B cell (primary cell): ENCODE results near the gene AQP6. TPM values are rescaled to one million over a fixed set of nuclear protein-coding genes. Genes with fewer than 3 reads are reported as not detected.

Source experiments
- ATAC-seq: fragments of 200-7000 bp; cut with Tn5 transposase; one replicate; pipeline ENCODE4 v1.10.0; 2021; ENCODE audit warnings: low read depth, mild to moderate bottlenecking, moderate number of reproducible peaks, moderate library complexity
- CTCF ChIA-PET: fragments of 350-600 bp; sonication (Branson Sonifier 250); formaldehyde crosslinking; loops from one replicate; lab custom pipeline; 2021; ENCODE audit warnings: antibody characterized with exemption, inconsistent platforms; lab: Charles Lee
- POLR2A ChIA-PET: fragments of 350-600 bp; sonication (Branson Sonifier 250); formaldehyde crosslinking; loops from one replicate; lab custom pipeline; 2021; ENCODE audit warnings: antibody characterized with exemption; lab: Charles Lee
- DNase-seq: peaks from one replicate; pipeline ENCODE4 v3.0.0; 2013
- H2AFZ ChIP-seq: 2 replicates; pipeline ENCODE4 v1.6.1; 2012; ENCODE audit warnings: mild to moderate bottlenecking, low read depth, low read length; ENCODE audit not compliant: insufficient read depth, poor library complexity, severe bottlenecking
- H3K27ac ChIP-seq, 2 donors: 1 replicate in 1 of 2; 2 replicates in 1 of 2; pipeline ENCODE4 v1.5.1; 2012 to 2013; ENCODE audit warnings: low read length in 2 of 2, mild to moderate bottlenecking in 2 of 2, moderate library complexity in 1 of 2
- H3K27me3 ChIP-seq, 4 experiments: fragments of 200-600 bp in 1 of 4; sonication (generic) in 1 of 4; replicated peaks in 1 of 4; 1 replicate in 2 of 4; 2 replicates in 2 of 4; pipeline versions ENCODE4 v1.6.1 to v1.7.0; 2013 to 2016; ENCODE audit warnings: low read length in 3 of 4, mild to moderate bottlenecking in 2 of 4, mixed read lengths in 1 of 4, moderate library complexity in 1 of 4; ENCODE audit not compliant: insufficient read depth in 4 of 4, control insufficient read depth in 3 of 4; ENCODE audit errors: control extremely low read depth in 1 of 4
- H3K36me3 ChIP-seq, 2 experiments: replicated peaks in 1 of 2; 1 replicate in 1 of 2; 2 replicates in 1 of 2; pipeline versions ENCODE4 v1.6.1 to v1.7.1; 2013; ENCODE audit warnings: low read length in 1 of 2; ENCODE audit not compliant: insufficient read depth in 2 of 2, control insufficient read depth in 1 of 2; ENCODE audit errors: control extremely low read depth in 1 of 2, extremely low read depth in 1 of 2
- H3K4me1 ChIP-seq, 2 donors: fragments of 200-600 bp in 1 of 2; sonication (generic) in 1 of 2; 1 replicate in 1 of 2; 2 replicates in 1 of 2; pipeline versions ENCODE4 v1.5.1 to v1.6.1; 2013 to 2017; ENCODE audit warnings: low read length in 2 of 2; ENCODE audit not compliant: control insufficient read depth in 2 of 2, insufficient read depth in 2 of 2
- H3K4me2 ChIP-seq: replicated peaks from 2 replicates; pipeline ENCODE3; 2012; ENCODE audit warnings: mild to moderate bottlenecking, low read depth, low read length; ENCODE audit not compliant: poor library complexity, severe bottlenecking
- H3K4me3 ChIP-seq, 5 experiments: fragments of 200-600 bp in 1 of 5; sonication (generic) in 1 of 5; 1 replicate in 3 of 5; 2 replicates in 2 of 5; pipeline versions ENCODE4 v1.5.1 to v1.7.0; 2011 to 2016; ENCODE audit warnings: low read length in 4 of 5, mild to moderate bottlenecking in 4 of 5, low read depth in 2 of 5, control low read depth in 1 of 5, moderate library complexity in 1 of 5; ENCODE audit not compliant: insufficient read depth in 1 of 5; ENCODE audit errors: control extremely low read depth in 1 of 5, extremely low read depth in 1 of 5
- H3K79me2 ChIP-seq: fragments of 200-600 bp; sonication (generic); one replicate; pipeline ENCODE4 v1.6.0; 2016; ENCODE audit warnings: low read length; ENCODE audit not compliant: control insufficient read depth, insufficient read depth
- H3K9ac ChIP-seq: fragments of 200-600 bp; sonication (generic); 2 replicates; pipeline ENCODE4 v1.6.1; 2017; ENCODE audit warnings: mild to moderate bottlenecking, low read length, moderate library complexity
- H3K9me3 ChIP-seq, 3 donors: one replicate each; pipeline versions ENCODE4 v1.6.1 to v1.7.1; 2013; ENCODE audit warnings: low read length in 2 of 3; ENCODE audit not compliant: control insufficient read depth in 2 of 3, insufficient read depth in 1 of 3; ENCODE audit errors: control extremely low read depth in 1 of 3
- H4K20me1 ChIP-seq: 2 replicates; pipeline ENCODE4 v1.6.0; 2012; ENCODE audit warnings: mild to moderate bottlenecking, low read length; ENCODE audit not compliant: insufficient read depth, control insufficient read depth, poor library complexity, severe bottlenecking
- H3K27ac Mint-ChIP-seq: one replicate; pipeline ENCODE4 v1.8.0; 2021; ENCODE audit warnings: mixed read lengths
- H3K27me3 Mint-ChIP-seq: one replicate; pipeline ENCODE4 v1.8.0; 2021; ENCODE audit warnings: mixed read lengths
- H3K4me1 Mint-ChIP-seq: one replicate; pipeline ENCODE4 v1.8.0; 2021; ENCODE audit warnings: mixed read lengths
- H3K4me3 Mint-ChIP-seq: one replicate; pipeline ENCODE4 v1.8.0; 2021; ENCODE audit warnings: mixed read lengths
- H3K9me3 Mint-ChIP-seq: one replicate; pipeline ENCODE4 v1.8.0; 2022; ENCODE audit warnings: mixed read lengths; ENCODE audit not compliant: insufficient read depth
- CTCF ChIP-seq: fragments of 200-600 bp; IDR thresholded peaks from one replicate; pipeline ENCODE4 v1.8.0; 2022; ENCODE audit warnings: antibody characterized with exemption, mild to moderate bottlenecking
- EZH2 ChIP-seq: IDR thresholded peaks from 2 replicates; pipeline ENCODE4 v1.6.1; 2012; ENCODE audit warnings: borderline replicate concordance, low read depth, mild to moderate bottlenecking, moderate library complexity, low read length; ENCODE audit not compliant: insufficient read depth, poor library complexity, severe bottlenecking
- WGBS: methylation state at CpG from one replicate; pipeline ENCODE4 v1.1.5; 2013; ENCODE audit warnings: missing lambda C conversion rate; ENCODE audit not compliant: insufficient coverage; 5-methylcytosine and 5-hydroxymethylcytosine counted together
- intact Hi-C: fragments of 100-400 bp; cut with micrococcal nuclease; formaldehyde crosslinking; loops from one replicate; pipeline ENCODE4 v1.10.0; 2022
- polyA plus RNA-seq: library from polyadenylated mRNA; depleted of rRNA; stranded (reverse); fragments of >200 nt; gene quantifications from 2 replicates; pipeline ENCODE4 v1.2.3, GENCODE V29; 2012
- total RNA-seq, 2 donors: library from RNA; stranded (reverse); fragments of 120-200 nt in 1 of 2; gene quantifications; 1 replicate in 1 of 2; 2 replicates in 1 of 2; pipeline versions ENCODE4 v1.2.3 to v1.2.4, GENCODE V29; 2013 to 2022

AQP6 gene
- total and polyA plus RNA-seq, 2 donors (not counting 1 experiment from before 2014, with no cell fraction given), result not detected

GRCh38 chr12:49942921-49943624, 29.7 kb upstream of the AQP6 start:
- no peaks in the 10 kb centered on the region for H3K9me3 ChIP-seq
- H3K4me3 ChIP-seq, result no peak overlapping the region
- H3K9ac ChIP-seq, result no peak overlapping the region
- Mint-ChIP-seq H3K4me3 (no peak overlapping the region), H3K27ac (no peak overlapping the region), H3K27me3 (peaks cover 12% of the 10 kb centered on the region), H3K9me3 (no peaks in the 10 kb centered on the region), H3K4me1 (peaks cover 15% of the 10 kb centered on the region)
- H3K27ac ChIP-seq, result no peak overlapping the region
- no peaks in the 10 kb centered on the region for H3K79me2 ChIP-seq
- TF ChIP-seq CTCF, result no peak
- TF ChIP-seq EZH2, result no peak
- intact Hi-C loops, result no loop called here
- POLR2A ChIA-PET, result no interaction called here
- no peak overlapping the region for H2AFZ ChIP-seq
- CTCF ChIA-PET, result interaction anchor here (0.6 to 2.0 kb wide), 3 partner anchors 9 to 160 kb away, joined by 3 to 9 read pairs (median 3); no protein-coding TSS in a partner anchor
- 87% methylated on average over 12 of the region's 14 CpGs for WGBS
- H3K4me1 ChIP-seq, result peaks cover 0 to 8% of the 10 kb centered on the region in 2 donors
- no peak for DNase-seq
- H3K4me2 ChIP-seq, result no peak overlapping the region
- no peaks in the 10 kb centered on the region for H4K20me1 ChIP-seq
- H3K27me3 ChIP-seq, result peaks cover 0 to 7% (median 2%) of the 10 kb centered on the region in 4 experiments
- ATAC-seq, result no peak
- H3K36me3 ChIP-seq, result no peaks in the 10 kb centered on the region

GRCh38 chr12:49943625-49943960, 29.2 kb upstream of the AQP6 start:
- Histone ChIP-seq H2AFZ (no peak overlapping the region), H3K36me3 (no peaks in the 10 kb centered on the region), H3K4me2 (no peak overlapping the region), H3K4me1 (peaks cover 0 to 8% of the 10 kb centered on the region in 2 donors), H3K9ac (no peak overlapping the region), H3K27me3 (peaks cover 0 to 8% (median 2%) of the 10 kb centered on the region in 4 experiments), H3K27ac (no peak overlapping the region), H3K9me3 (no peaks in the 10 kb centered on the region), H3K79me2 (no peaks in the 10 kb centered on the region), H4K20me1 (no peaks in the 10 kb centered on the region), H3K4me3 (no peak overlapping the region)
- no peak overlapping the region for H3K4me3 Mint-ChIP-seq
- WGBS, result 100% methylated on average over 1 of the region's 1 CpG
- ChIA-PET POLR2A (no interaction called here), CTCF (interaction anchor here (0.6 to 0.8 kb wide), 2 partner anchors 10 to 160 kb away, joined by 3 read pairs; no protein-coding TSS in a partner anchor)
- peaks cover 15% of the 10 kb centered on the region for H3K4me1 Mint-ChIP-seq
- no peaks in the 10 kb centered on the region for H3K9me3 Mint-ChIP-seq
- ATAC-seq, result no peak
- no peak for DNase-seq
- H3K27ac Mint-ChIP-seq, result no peak overlapping the region
- intact Hi-C loops, result no loop called here
- TF ChIP-seq CTCF (no peak), EZH2 (no peak)
- H3K27me3 Mint-ChIP-seq, result peaks cover 9% of the 10 kb centered on the region
